HL-60 (cell line): Measurements from ENCODE around the gene LHFPL6.

Experiments used
- POLR2AphosphoS5 ChIP-seq: IDR thresholded peaks from 2 replicates; pipeline ENCODE4 v1.6.1; 2012; ENCODE audit warnings: low read depth
- TF ChIP-seq, protein P1 (sequence below): IDR thresholded peaks from one replicate; pipeline ENCODE4 v1.5.1; 2011; ENCODE audit warnings: low read length, control low read depth, inconsistent platforms; ENCODE audit not compliant: insufficient read depth

GRCh38 chr13:39405107-39405506, 197.9 kb downstream of the LHFPL6 start:
- TF ChIP-seq, protein P1, sequence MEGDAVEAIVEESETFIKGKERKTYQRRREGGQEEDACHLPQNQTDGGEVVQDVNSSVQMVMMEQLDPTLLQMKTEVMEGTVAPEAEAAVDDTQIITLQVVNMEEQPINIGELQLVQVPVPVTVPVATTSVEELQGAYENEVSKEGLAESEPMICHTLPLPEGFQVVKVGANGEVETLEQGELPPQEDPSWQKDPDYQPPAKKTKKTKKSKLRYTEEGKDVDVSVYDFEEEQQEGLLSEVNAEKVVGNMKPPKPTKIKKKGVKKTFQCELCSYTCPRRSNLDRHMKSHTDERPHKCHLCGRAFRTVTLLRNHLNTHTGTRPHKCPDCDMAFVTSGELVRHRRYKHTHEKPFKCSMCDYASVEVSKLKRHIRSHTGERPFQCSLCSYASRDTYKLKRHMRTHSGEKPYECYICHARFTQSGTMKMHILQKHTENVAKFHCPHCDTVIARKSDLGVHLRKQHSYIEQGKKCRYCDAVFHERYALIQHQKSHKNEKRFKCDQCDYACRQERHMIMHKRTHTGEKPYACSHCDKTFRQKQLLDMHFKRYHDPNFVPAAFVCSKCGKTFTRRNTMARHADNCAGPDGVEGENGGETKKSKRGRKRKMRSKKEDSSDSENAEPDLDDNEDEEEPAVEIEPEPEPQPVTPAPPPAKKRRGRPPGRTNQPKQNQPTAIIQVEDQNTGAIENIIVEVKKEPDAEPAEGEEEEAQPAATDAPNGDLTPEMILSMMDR = no peak
- TF ChIP-seq POLR2AphosphoS5 = no peak
